Measurements from ENCODE around the gene RANBP17.

DNA sequence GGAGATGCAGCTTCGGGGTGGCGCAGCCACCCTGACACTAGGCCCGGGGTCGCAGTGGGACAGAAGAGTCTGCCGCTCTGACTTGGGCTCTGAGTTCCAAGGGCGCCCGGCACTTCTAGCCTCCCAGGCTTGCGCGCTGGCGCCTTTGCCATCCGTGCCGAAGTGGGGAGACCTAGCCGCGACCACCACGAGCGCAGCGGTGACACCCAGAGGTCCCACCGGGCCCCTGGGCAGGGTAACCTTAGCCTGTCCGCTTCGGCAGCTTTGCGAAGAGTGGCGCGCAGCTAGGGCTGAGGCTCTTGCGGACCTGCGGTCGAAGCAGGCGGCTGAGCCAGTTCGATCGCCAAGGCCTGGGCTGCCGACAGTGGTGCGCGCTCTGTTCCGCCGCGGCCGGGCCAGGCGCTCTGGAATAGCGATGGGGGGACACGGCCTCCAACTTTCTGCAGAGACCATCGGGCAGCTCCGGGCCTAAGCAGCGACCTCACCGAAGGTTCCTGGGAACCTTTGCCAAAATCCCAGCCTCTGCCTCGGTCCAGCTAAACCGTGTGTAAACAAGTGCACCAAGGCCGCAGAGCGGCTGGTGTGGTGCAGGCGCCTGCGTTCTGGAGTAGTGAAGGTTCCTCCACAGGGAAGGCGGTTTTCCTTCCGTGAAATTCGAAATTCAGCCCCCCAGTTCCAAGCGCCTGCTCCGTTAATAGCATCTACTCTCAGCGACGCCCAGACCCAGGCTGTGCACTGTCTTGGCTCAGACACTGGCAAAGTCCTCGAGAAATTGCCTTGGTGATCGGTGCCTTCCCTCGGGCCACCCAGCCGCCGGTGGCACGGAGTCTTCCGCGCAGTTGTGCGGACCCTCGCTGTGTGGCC is 454.7 kb downstream of the RANBP17 start:
- TF ChIP-seq CTCF (IDR thresholded peaks at IDR 0.05; ENCODE audit: low read depth, low read length, poor library complexity, severe bottlenecking), result no peak
- no peak for TF ChIP-seq EZH2phosphoT487 (IDR thresholded peaks at IDR 0.05; ENCODE audit: borderline replicate concordance, low read length)

Data from DOHH2 (cell line).